Testis (tissue), 3 donors: ENCODE measurements around the gene RAI1. TPM values are rescaled to one million over a fixed set of nuclear protein-coding genes. Genes with fewer than 3 reads are reported as not detected.

Experiments
- DNase-seq: peaks from one replicate; pipeline ENCODE4 v3.0.0-alpha.2; 2019
- H3K27ac ChIP-seq, 2 donors: fragments of 200-600 bp; sonication (generic); one replicate each; pipeline ENCODE4 v1.5.1; 2019
- H3K27me3 ChIP-seq: fragments of 200-600 bp; sonication (generic); one replicate; pipeline ENCODE4 v1.5.1; 2019
- H3K36me3 ChIP-seq: fragments of 200-600 bp; sonication (generic); one replicate; pipeline ENCODE4 v1.5.1; 2017; ENCODE audit warnings: low read depth; ENCODE audit errors: missing control alignments
- H3K4me1 ChIP-seq: fragments of 200-600 bp; sonication (generic); one replicate; pipeline ENCODE4 v1.5.1; 2019
- H3K4me3 ChIP-seq, 2 donors: fragments of 200-600 bp; sonication (generic); one replicate each; pipeline ENCODE4 v1.5.1; 2017 to 2019
- H3K9me3 ChIP-seq: fragments of 200-600 bp; sonication (generic); one replicate; pipeline ENCODE4 v1.5.1; 2017
- POLR2A ChIP-seq: fragments of 450-650 bp; IDR thresholded peaks from one replicate; pipeline ENCODE4 v1.6.1; 2017; ENCODE audit warnings: antibody characterized with exemption, mild to moderate bottlenecking, moderate library complexity
- WGBS, 2 donors: methylation state at CpG; one replicate each; pipeline ENCODE4 v1.1.5; 2018; 5-methylcytosine and 5-hydroxymethylcytosine counted together
- intact Hi-C: fragments of 100-400 bp; cut with DNase I; formaldehyde crosslinking; loops from one replicate; pipeline ENCODE4 v1.15.1; 2023; ENCODE audit warnings: low total_unique reads
- polyA plus RNA-seq: library from polyadenylated mRNA; stranded (reverse); fragments of 350-450 nt; fragmentation: Illumina TruSeq; extraction: RNeasy Lipid Tissue Mini Kit (QIAGEN cat#74804); gene quantifications from one replicate; pipeline ENCODE4 v1.2.3, GENCODE V29; 2014; ENCODE audit warnings: low read depth, low replicate concordance; ENCODE audit not compliant: insufficient read depth
- total RNA-seq, 2 donors: library from RNA; depleted of rRNA; stranded (reverse); fragments of >200 nt; gene quantifications; one replicate each; pipeline ENCODE4 v1.2.3, GENCODE V29; 2016
- TF ChIP-seq, protein P1 (sequence below), 3 experiments: fragments of 450-650 bp in 2 of 3; fragments of 200-600 bp in 1 of 3; sonication (generic) in 1 of 3; IDR thresholded peaks; one replicate each; pipeline ENCODE4 v1.5.1; 2016 to 2019; ENCODE audit warnings: antibody characterized with exemption in 3 of 3, mild to moderate bottlenecking in 2 of 3, moderate library complexity in 1 of 3

Gene RAI1
- total and polyA plus RNA-seq, 3 donors from 2014 or later, result 17.5 to 44.5 (median 42.8) TPM

DNA sequence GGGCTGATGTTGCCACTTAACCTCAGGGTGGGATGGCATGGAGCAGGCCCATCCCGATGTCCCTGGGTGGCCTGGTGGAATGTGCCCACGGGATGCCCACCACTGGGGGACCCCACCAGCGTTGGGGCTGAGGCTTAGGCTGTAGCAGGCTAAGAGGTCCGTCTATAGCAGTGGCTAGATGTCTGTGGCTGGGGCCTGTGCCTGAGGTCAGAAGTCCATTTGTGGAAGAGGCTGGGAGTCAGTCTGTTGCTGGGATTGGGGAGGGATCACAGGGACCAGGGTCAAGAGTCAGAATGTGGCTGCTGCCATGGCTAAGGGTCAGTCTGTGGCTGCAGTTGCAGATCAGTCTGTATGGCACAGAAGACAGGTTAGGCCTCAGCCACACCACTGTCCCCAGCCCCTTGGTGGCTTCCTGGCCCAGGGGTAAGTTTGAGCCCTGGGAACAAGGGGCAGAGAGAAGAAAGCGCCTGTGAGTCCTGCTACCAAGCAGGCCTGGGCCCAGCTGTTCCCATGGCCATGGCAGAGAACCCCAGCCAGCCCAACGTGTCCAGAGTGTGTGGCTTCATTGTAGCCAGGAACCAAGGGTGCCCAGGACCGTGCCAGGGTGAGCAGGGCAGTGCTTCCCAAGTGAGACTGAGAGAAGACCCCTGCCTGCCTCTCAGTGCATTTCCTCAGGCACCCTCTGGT lies 35.7 kb downstream of the RAI1 start:
- no peaks in the 10 kb centered on the region for H3K27me3 ChIP-seq
- peaks cover 27% of the 10 kb centered on the region for H3K4me1 ChIP-seq
- intact Hi-C loops, result no loop called here
- no peak for DNase-seq
- 80 to 89% methylated on average over 5 to 6 of the region's 7 CpGs for WGBS, 2 donors
- no peaks in the 10 kb centered on the region for H3K36me3 ChIP-seq
- TF ChIP-seq POLR2A, result no peak
- TF ChIP-seq, protein P1, sequence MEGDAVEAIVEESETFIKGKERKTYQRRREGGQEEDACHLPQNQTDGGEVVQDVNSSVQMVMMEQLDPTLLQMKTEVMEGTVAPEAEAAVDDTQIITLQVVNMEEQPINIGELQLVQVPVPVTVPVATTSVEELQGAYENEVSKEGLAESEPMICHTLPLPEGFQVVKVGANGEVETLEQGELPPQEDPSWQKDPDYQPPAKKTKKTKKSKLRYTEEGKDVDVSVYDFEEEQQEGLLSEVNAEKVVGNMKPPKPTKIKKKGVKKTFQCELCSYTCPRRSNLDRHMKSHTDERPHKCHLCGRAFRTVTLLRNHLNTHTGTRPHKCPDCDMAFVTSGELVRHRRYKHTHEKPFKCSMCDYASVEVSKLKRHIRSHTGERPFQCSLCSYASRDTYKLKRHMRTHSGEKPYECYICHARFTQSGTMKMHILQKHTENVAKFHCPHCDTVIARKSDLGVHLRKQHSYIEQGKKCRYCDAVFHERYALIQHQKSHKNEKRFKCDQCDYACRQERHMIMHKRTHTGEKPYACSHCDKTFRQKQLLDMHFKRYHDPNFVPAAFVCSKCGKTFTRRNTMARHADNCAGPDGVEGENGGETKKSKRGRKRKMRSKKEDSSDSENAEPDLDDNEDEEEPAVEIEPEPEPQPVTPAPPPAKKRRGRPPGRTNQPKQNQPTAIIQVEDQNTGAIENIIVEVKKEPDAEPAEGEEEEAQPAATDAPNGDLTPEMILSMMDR (IDR thresholded peaks at IDR 0.05), result no peak
- H3K27ac ChIP-seq, result no peak overlapping the region
- H3K9me3 ChIP-seq, result no peaks in the 10 kb centered on the region
- H3K4me3 ChIP-seq, result no peak overlapping the region

DNA sequence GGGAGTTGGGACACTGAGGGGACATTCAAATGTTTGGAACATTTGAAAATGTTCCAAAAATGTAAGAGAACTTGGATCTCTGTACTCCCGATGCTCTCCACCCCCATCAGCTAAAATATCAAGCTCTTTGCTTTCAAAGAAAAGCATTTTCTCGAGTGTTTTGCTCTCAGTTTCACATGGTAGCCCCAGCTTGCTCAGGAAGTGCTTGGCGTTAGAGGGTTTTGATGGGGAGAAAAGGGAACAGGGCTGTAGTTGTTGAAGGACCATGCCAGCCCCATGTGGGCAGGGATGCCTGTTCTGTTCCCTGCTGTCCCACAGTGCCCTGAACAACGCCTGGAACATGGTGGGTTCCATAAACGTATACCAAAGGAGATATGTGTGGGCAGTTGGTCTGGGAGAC lies 37.0 kb downstream of the RAI1 start:
- no peak for DNase-seq
- Histone ChIP-seq H3K4me3 (no peak overlapping the region), H3K27ac (no peak overlapping the region), H3K9me3 (no peaks in the 10 kb centered on the region), H3K27me3 (no peaks in the 10 kb centered on the region), H3K4me1 (peaks cover 29% of the 10 kb centered on the region), H3K36me3 (no peaks in the 10 kb centered on the region)
- WGBS, 2 donors, result 76 to 79% methylated on average over 5 of the region's 5 CpGs
- TF ChIP-seq POLR2A, result no peak
- TF ChIP-seq, protein P1 (IDR thresholded peaks at IDR 0.05), result no peak
- intact Hi-C loops, result no loop called here

DNA sequence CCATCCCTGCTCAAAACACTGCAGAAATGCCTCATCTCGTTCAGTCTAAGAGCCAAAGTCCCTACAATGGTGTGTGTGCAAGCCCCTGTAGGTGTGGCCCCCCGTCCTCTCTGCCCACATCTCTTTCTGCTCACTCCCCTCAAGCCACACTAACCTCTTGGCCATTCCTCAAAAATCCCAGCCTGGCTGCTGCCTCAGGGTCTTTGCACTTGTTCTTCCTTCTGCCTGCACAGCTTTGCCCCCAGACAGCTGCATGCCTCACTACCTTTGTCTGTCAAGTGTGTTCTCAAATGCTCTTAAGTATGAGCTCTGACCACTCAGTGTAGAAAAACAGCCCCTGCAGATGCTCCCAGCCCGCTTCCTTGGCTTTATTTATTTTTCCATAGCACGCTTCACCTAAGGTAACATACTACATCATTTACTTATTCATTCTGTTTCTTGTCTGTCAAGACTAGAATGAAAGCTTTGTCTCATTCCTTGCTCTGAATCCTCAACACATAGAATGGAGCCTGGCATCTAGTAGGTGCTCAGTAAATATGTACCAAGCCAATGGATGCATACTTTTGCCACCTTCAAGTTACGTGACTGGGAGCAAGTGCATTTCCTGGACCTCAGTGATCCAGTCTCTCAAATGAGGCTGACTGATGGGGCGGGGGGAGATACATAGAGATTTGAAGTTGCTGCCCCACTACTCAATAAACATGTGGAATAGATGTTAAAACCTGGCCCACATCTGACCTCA lies 38.1 kb downstream of the RAI1 start:
- DNase-seq, result no peak
- Histone ChIP-seq H3K27ac (no peak overlapping the region), H3K4me1 (peaks cover 18% of the 10 kb centered on the region), H3K9me3 (no peaks in the 10 kb centered on the region), H3K27me3 (no peaks in the 10 kb centered on the region), H3K36me3 (no peaks in the 10 kb centered on the region), H3K4me3 (no peak overlapping the region)
- intact Hi-C loops, result no loop called here
- 88 to 92% methylated on average over 6 of the region's 6 CpGs for WGBS, 2 donors
- no peak for TF ChIP-seq POLR2A
- TF ChIP-seq, protein P1 (IDR thresholded peaks at IDR 0.05), result no peak

DNA sequence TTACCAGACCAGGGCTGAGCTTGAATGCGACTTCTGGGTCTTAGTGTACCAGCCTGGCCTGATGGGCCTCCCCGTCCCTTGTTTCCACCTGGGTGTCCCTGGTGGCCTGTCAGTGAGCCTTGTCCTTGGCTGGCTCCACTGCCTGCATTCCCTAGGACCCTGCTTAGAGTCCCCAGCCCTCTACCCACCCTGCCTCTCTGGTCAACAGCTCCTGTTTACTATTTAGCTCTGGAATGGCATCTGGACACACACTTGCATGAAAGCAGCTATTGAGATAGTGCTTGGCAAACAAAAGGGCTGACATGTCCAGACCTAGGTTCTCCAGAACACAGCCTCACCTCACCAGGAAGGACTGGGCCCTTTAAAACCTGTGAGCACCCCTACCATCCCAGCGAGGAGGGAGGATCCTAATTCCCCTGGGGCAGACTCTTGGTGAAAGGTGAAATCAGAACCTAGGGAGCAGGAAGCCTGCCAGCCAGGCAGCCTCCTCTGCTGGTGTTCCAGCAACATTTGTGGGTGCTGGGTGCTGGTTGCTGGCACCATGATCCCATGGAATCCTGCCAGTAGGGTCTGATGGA lies 38.8 kb downstream of the RAI1 start:
- 92 to 93% methylated on average over 2 to 3 of the region's 3 CpGs for WGBS, 2 donors
- no peak overlapping the region for H3K27ac ChIP-seq
- peaks cover 19% of the 10 kb centered on the region for H3K4me1 ChIP-seq
- H3K27me3 ChIP-seq, result no peaks in the 10 kb centered on the region
- DNase-seq, result no peak
- no peaks in the 10 kb centered on the region for H3K9me3 ChIP-seq
- intact Hi-C loops, result no loop called here
- no peaks in the 10 kb centered on the region for H3K36me3 ChIP-seq
- no peak for TF ChIP-seq POLR2A
- TF ChIP-seq, protein P1 (IDR thresholded peaks at IDR 0.05), result no peak
- no peak overlapping the region for H3K4me3 ChIP-seq
